KG1 (cell line): ENCODE results near the gene SLC8A1.
"Not testable (repeated sequence)": the region's sequence is repeated elsewhere in the genome, so short reads cannot be mapped to it uniquely, and the experiment has no call there.

ENCODE experiments used
- DNase-seq: peaks from one replicate; lab custom pipeline; 2025; lab: John Stamatoyannopoulos, UW

SLC8A1 gene

GRCh38 chr2:40108851-40109250 lies 343.0 kb downstream of the SLC8A1 start:
- no peak for DNase-seq

GRCh38 chr2:40106061-40106460 lies 345.8 kb downstream of the SLC8A1 start:
- no peak for DNase-seq

- no peak for DNase-seq
Observed at GRCh38 chr2:40105593-40105992, 346.3 kb downstream of the SLC8A1 start.

- no peak for DNase-seq
Observed at GRCh38 chr2:40103590-40103989, 348.3 kb downstream of the SLC8A1 start.

- no peak for DNase-seq
Observed at GRCh38 chr2:40103163-40103562, 348.7 kb downstream of the SLC8A1 start.

- DNase-seq = no peak
Observed at GRCh38 chr2:40102447-40102846, 349.4 kb downstream of the SLC8A1 start.

- no peak for DNase-seq
Observed at GRCh38 chr2:40101131-40101575, 350.7 kb downstream of the SLC8A1 start.

GRCh38 chr2:40100676-40101075 lies 351.2 kb downstream of the SLC8A1 start:
- no peak for DNase-seq

GRCh38 chr2:40098786-40099470 lies 353.0 kb downstream of the SLC8A1 start:
- no peak for DNase-seq

GRCh38 chr2:40097691-40098385 lies 354.1 kb downstream of the SLC8A1 start:
- DNase-seq = no peak

GRCh38 chr2:40096360-40096759 lies 355.5 kb downstream of the SLC8A1 start:
- no peak for DNase-seq

- DNase-seq = no peak
Observed at GRCh38 chr2:40095000-40095399, 356.9 kb downstream of the SLC8A1 start.

- DNase-seq = no peak
Observed at GRCh38 chr2:40094451-40094850, 357.4 kb downstream of the SLC8A1 start.

- DNase-seq = no peak
Observed at GRCh38 chr2:40093021-40093675, 358.7 kb downstream of the SLC8A1 start.

- DNase-seq = no peak
Observed at GRCh38 chr2:40090044-40090443, 361.8 kb downstream of the SLC8A1 start.

GRCh38 chr2:40087927-40088326 lies 364.0 kb downstream of the SLC8A1 start:
- no peak for DNase-seq

GRCh38 chr2:40087434-40087833 lies 364.5 kb downstream of the SLC8A1 start:
- DNase-seq = no peak

- DNase-seq = no peak
Observed at GRCh38 chr2:40085786-40086185, 366.1 kb downstream of the SLC8A1 start.

- DNase-seq = not testable (repeated sequence)
Observed at GRCh38 chr2:40073336-40073735, 378.6 kb downstream of the SLC8A1 start.

GRCh38 chr2:40072442-40073232 lies 379.3 kb downstream of the SLC8A1 start:
- DNase-seq = no peak

- DNase-seq = no peak
Observed at GRCh38 chr2:40062381-40062780, 389.5 kb downstream of the SLC8A1 start.

GRCh38 chr2:40049781-40050180 lies 402.1 kb downstream of the SLC8A1 start:
- DNase-seq = no peak
